ENCODE data around the gene VPS13D. TPM values are rescaled to one million over a fixed set of nuclear protein-coding genes. Genes with fewer than 3 reads are reported as not detected.

Gene VPS13D
- total and polyA plus RNA-seq, 2 donors (not counting 3 experiments of a cell fraction or from before 2014, with no cell fraction given), result 13.6 to 48.5 TPM

GRCh38 chr1:12479311-12479710 is 249.5 kb downstream of the VPS13D start:
- ChIA-PET CTCF (interaction anchor here (1.6 to 2.0 kb wide), 3 partner anchors 43 to 72 kb away, joined by 4 to 7 read pairs (median 5); no protein-coding TSS in a partner anchor), POLR2A (interaction anchor here (1.8 kb wide), 1 partner anchor 25 kb away, joined by 6 read pairs; no protein-coding TSS in a partner anchor)
- intact Hi-C loops (cut with micrococcal nuclease), result no loop called here
- no TSS peak for BruUV-seq (replicated peaks)
- dilution Hi-C loops (cut with MboI; ENCODE audit: extremely low pct_ligation_motif_present, low sequenced_read_pairs), result no loop called here
- Histone ChIP-seq H3K36me3 (ENCODE audit: control insufficient read depth in 2 of 2, extremely low read depth in 1 of 2, insufficient read depth in 2 of 2, low read length in 2 of 2) (no peaks in the 10 kb centered on the region), H3K27ac (ENCODE audit: insufficient read depth, low read depth, low read length) (peak overlapping the region; percentile 66), H3K9me1 (replicated peaks; ENCODE audit: control insufficient read depth, extremely low read depth, insufficient read depth, low read length) (no peaks in the 10 kb centered on the region), H3K4me1 (ENCODE audit: control insufficient read depth, extremely low read depth, insufficient read depth, low read length) (peaks cover 61% of the 10 kb centered on the region), H3K4me2 (ENCODE audit: insufficient read depth, low read length) (no peak overlapping the region), H3K4me3 (replicated peaks in 1 of 3; ENCODE audit: insufficient read depth in 1 of 3, low read depth in 1 of 3, low read length in 3 of 3) (no peak overlapping the region), H3K27me3 (ENCODE audit: control insufficient read depth in 2 of 2, insufficient read depth in 2 of 2, low read length in 2 of 2) (no peaks in the 10 kb centered on the region), H2AFZ (ENCODE audit: low read depth, low read length) (no peak overlapping the region), H3K9ac (replicated peaks; ENCODE audit: extremely low read depth, insufficient read depth, low read length) (no peak overlapping the region), H4K20me1 (replicated peaks; ENCODE audit: control insufficient read depth, extremely low read depth, insufficient read depth, low read length) (no peaks in the 10 kb centered on the region), H3K79me2 (ENCODE audit: control insufficient read depth, insufficient read depth, low read length) (no peaks in the 10 kb centered on the region), H3K9me3 (replicated peaks; ENCODE audit: control insufficient read depth, insufficient read depth, low read length) (no peaks in the 10 kb centered on the region)
- no peak for FAIRE-seq
- no peak for DNase-seq (ENCODE audit: low read depth, low spot score)
- TF ChIP-seq MAX (IDR thresholded peaks at IDR 0.05; ENCODE audit: insufficient read depth, insufficient read length) (no peak), FOS (IDR thresholded peaks at IDR 0.05; ENCODE audit: borderline replicate concordance, insufficient read depth, low read length) (no peak), MYC (IDR thresholded peaks at IDR 0.05; ENCODE audit: low read depth, low read length) (no peak), CTCF (IDR thresholded peaks at IDR 0.05; ENCODE audit: extremely low read depth in 1 of 2, insufficient read depth in 1 of 2, low read depth in 1 of 2, low read length in 2 of 2) (no peak), EZH2 (IDR thresholded peaks at IDR 0.05; ENCODE audit: borderline replicate concordance, low read depth, low read length, severe bottlenecking) (no peak), GATA2 (IDR thresholded peaks at IDR 0.05; ENCODE audit: insufficient read depth, insufficient read length, low read depth, low read length) (no peak), POLR2AphosphoS5 (IDR thresholded peaks at IDR 0.05; ENCODE audit: insufficient read depth, low read depth, low read length) (no peak), POLR2A (IDR thresholded peaks at IDR 0.05; ENCODE audit: low read depth, low read length) (no peak), JUN (IDR thresholded peaks at IDR 0.05; ENCODE audit: borderline replicate concordance, insufficient read depth, insufficient read length, low read depth) (no peak)

Data from endothelial cell of umbilical vein (primary cell).